SKM-1 (cell line): ENCODE results near the gene EXD3.

Experiments
- DNase-seq: peaks from one replicate; lab custom pipeline; 2025; ENCODE audit not compliant: unreplicated experiment; lab: John Stamatoyannopoulos, UW

The EXD3 gene

GRCh38 chr9:137367506-137368430 lies 55.2 kb downstream of the EXD3 start:
- no peak for DNase-seq

- no peak for DNase-seq
These were observed 56.0 kb downstream of the EXD3 start for GRCh38 chr9:137366891-137367381.

GRCh38 chr9:137366445-137366810 lies 56.5 kb downstream of the EXD3 start:
- DNase-seq, result no peak

GRCh38 chr9:137365552-137366444 lies 57.2 kb downstream of the EXD3 start:
- DNase-seq, result no peak

GRCh38 chr9:137365056-137365455 lies 57.9 kb downstream of the EXD3 start:
- peak; percentile 35 for DNase-seq

GRCh38 chr9:137359850-137360249 lies 63.1 kb downstream of the EXD3 start:
- no peak for DNase-seq

- no peak for DNase-seq
These were observed 64.8 kb downstream of the EXD3 start for GRCh38 chr9:137358126-137358525.

GRCh38 chr9:137357166-137357565 lies 65.8 kb downstream of the EXD3 start:
- no peak for DNase-seq

- DNase-seq, result no peak
These were observed 67.1 kb downstream of the EXD3 start for GRCh38 chr9:137355761-137356365.

GRCh38 chr9:137354845-137355760 lies 67.9 kb downstream of the EXD3 start:
- no peak for DNase-seq

- no peak for DNase-seq
These were observed 68.7 kb downstream of the EXD3 start for GRCh38 chr9:137354153-137354844.

- DNase-seq, result no peak
These were observed 69.5 kb downstream of the EXD3 start for GRCh38 chr9:137353223-137354152.

- DNase-seq, result no peak
These were observed 70.3 kb downstream of the EXD3 start for GRCh38 chr9:137352511-137353222.

- DNase-seq, result no peak
These were observed 71.0 kb downstream of the EXD3 start for GRCh38 chr9:137351781-137352501.

GRCh38 chr9:137350696-137351584 lies 72.0 kb downstream of the EXD3 start:
- DNase-seq, result no peak

GRCh38 chr9:137349471-137350033 lies 73.4 kb downstream of the EXD3 start:
- DNase-seq, result no peak
